SK-MEL-5 (cell line): Measurements from ENCODE around the gene ZNF507. TPM values are rescaled to one million over a fixed set of nuclear protein-coding genes. Genes with fewer than 3 reads are reported as not detected.

ENCODE experiments used
- DNase-seq: peaks from one replicate; pipeline ENCODE4 v3.0.0-alpha.2; 2016; ENCODE audit warnings: low read depth, low spot score
- in situ Hi-C: cut with HindIII; loops from 2 replicates; pipeline ENCODE4 v1.10.0; 2016; ENCODE audit warnings: low sequenced_read_pairs, high pct_unique_total_duplicates, low pct_unique_long_range_greater_than_20kb
- total RNA-seq: library from RNA; depleted of rRNA; stranded (reverse); fragments of >200 nt; shearing (Covaris generic); gene quantifications from 2 replicates; pipeline ENCODE4 v1.2.3, GENCODE V29; 2014

ZNF507 gene
- total RNA-seq, 1 experiment from 2014 or later, result 9.4 TPM

GRCh38 chr19:32396046-32396652 lies 50.7 kb downstream of the ZNF507 start:
- DNase-seq, result no peak
- in situ Hi-C loops, result no loop called here

GRCh38 chr19:32397671-32398101 lies 52.3 kb downstream of the ZNF507 start:
- in situ Hi-C loops, result no loop called here
- no peak for DNase-seq

GRCh38 chr19:32401992-32402391 lies 56.6 kb downstream of the ZNF507 start:
- DNase-seq, result no peak
- in situ Hi-C loops, result no loop called here

GRCh38 chr19:32403291-32403995 lies 58.0 kb downstream of the ZNF507 start:
- in situ Hi-C loops, result no loop called here
- DNase-seq, result no peak

- in situ Hi-C loops, result no loop called here
- no peak for DNase-seq
Measured at GRCh38 chr19:32404213-32404932, 59.0 kb downstream of the ZNF507 start.

- in situ Hi-C loops, result no loop called here
- peak; percentile 23 for DNase-seq
Measured at GRCh38 chr19:32404933-32405430, 59.6 kb downstream of the ZNF507 start.

- in situ Hi-C loops, result no loop called here
- peak; percentile 89 for DNase-seq
Measured at GRCh38 chr19:32405431-32406160, 60.2 kb downstream of the ZNF507 start, which contains the start of gene DPY19L3. TSS of gene DPY19L3 (plus strand) at chr19:32405770. CDS start at chr19:32408254, 2,484 bp downstream.

GRCh38 chr19:32406161-32407003 lies 61.0 kb downstream of the ZNF507 start:
- peak; percentile 4 for DNase-seq
- in situ Hi-C loops, result no loop called here

GRCh38 chr19:32407004-32407992 lies 61.9 kb downstream of the ZNF507 start:
- in situ Hi-C loops, result no loop called here
- peak; percentile 53 for DNase-seq

- no peak for DNase-seq
- in situ Hi-C loops, result no loop called here
Measured at GRCh38 chr19:32415246-32415645, 69.8 kb downstream of the ZNF507 start.

GRCh38 chr19:32415669-32416068 lies 70.3 kb downstream of the ZNF507 start:
- in situ Hi-C loops, result no loop called here
- no peak for DNase-seq

GRCh38 chr19:32416749-32417456 lies 71.5 kb downstream of the ZNF507 start:
- DNase-seq, result no peak

GRCh38 chr19:32418155-32418554 lies 72.7 kb downstream of the ZNF507 start:
- in situ Hi-C loops, result no loop called here
- no peak for DNase-seq

More at GRCh38 chr19:32416749-32417456, 71.5 kb downstream of the ZNF507 start:
- in situ Hi-C loops, result no loop called here

- in situ Hi-C loops, result no loop called here
- no peak for DNase-seq
Measured at GRCh38 chr19:32421589-32422361, 76.4 kb downstream of the ZNF507 start.

GRCh38 chr19:32422435-32422834 lies 77.0 kb downstream of the ZNF507 start:
- in situ Hi-C loops, result no loop called here
- no peak for DNase-seq
